ENCODE results near the gene PAN3.

PAN3 gene

GRCh38 chr13:28319528-28319927 lies 181.2 kb downstream of the PAN3 start:
- no peak overlapping the region for H3K4me3 ChIP-seq (replicated peaks; ENCODE audit: insufficient read depth, low read length)
- H3K27ac ChIP-seq (replicated peaks): no peak overlapping the region
- no peak for TF ChIP-seq POLR2AphosphoS5 (IDR thresholded peaks at IDR 0.05; ENCODE audit: low read depth)
- TF ChIP-seq SPI1 (IDR thresholded peaks at IDR 0.05; ENCODE audit: borderline replicate concordance, low read depth): no peak
- TF ChIP-seq CTCF (IDR thresholded peaks at IDR 0.05; ENCODE audit: insufficient read depth, low read length): no peak
- TF ChIP-seq GABPA (IDR thresholded peaks at IDR 0.05; ENCODE audit: low read depth): no peak
- no peak for TF ChIP-seq REST (IDR thresholded peaks at IDR 0.05; ENCODE audit: insufficient replicate concordance, low read depth)
- H3K27me3 ChIP-seq (ENCODE audit: insufficient read depth, poor library complexity, severe bottlenecking): peaks cover 2% of the 10 kb centered on the region
- no peak for DNase-seq (ENCODE audit: low read depth in 1 of 2, low spot score in 1 of 2)

- H3K27me3 ChIP-seq (ENCODE audit: insufficient read depth, poor library complexity, severe bottlenecking): peaks cover 2% of the 10 kb centered on the region
- TF ChIP-seq POLR2AphosphoS5 (IDR thresholded peaks at IDR 0.05; ENCODE audit: low read depth) (no peak), REST (IDR thresholded peaks at IDR 0.05; ENCODE audit: insufficient replicate concordance, low read depth) (no peak)
- DNase-seq (ENCODE audit: low read depth in 1 of 2, low spot score in 1 of 2): no peak
- no peak overlapping the region for H3K4me3 ChIP-seq (replicated peaks; ENCODE audit: insufficient read depth, low read length)
- H3K27ac ChIP-seq (replicated peaks): no peak overlapping the region
Observed at GRCh38 chr13:28320209-28320608, 181.9 kb downstream of the PAN3 start.

DNA sequence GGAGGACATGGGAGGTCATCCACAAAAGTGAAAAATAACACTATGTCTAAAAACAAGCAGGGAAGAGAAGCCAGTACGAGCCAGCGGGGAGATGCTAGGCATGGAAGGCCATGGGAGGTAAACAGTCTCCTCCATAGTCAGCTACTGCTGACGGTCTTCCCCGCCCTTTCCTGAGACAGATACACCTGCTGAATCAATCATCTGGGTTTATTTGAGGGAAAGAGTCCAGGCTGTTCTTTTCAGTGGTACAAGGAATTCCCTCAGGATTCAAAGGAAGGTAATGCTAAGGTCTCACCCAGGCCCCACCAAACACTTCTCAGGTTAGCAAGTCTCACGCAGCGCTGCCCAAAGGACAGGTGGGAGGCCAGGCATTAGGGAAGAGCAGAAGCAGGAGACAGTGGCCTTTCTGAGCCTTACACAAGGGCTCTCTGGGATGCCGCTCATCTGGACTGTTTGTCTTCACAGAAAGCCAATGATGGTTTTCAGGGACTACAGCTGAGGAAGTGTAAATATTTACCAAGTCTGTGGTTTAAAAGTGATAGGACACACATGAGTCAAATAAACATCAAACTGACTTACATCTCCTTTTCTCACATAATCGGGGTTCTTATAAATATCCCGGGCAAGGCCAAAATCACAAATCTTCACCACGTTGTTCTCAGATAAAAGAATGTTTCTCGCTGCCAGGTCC lies 182.7 kb downstream of the PAN3 start:
- TF ChIP-seq GABPA (IDR thresholded peaks at IDR 0.05; ENCODE audit: low read depth): no peak
- TF ChIP-seq CTCF (IDR thresholded peaks at IDR 0.05; ENCODE audit: insufficient read depth, low read length): no peak
- Histone ChIP-seq H3K27ac (replicated peaks) (no peak overlapping the region), H3K4me3 (replicated peaks; ENCODE audit: insufficient read depth, low read length) (no peak overlapping the region), H3K27me3 (ENCODE audit: insufficient read depth, poor library complexity, severe bottlenecking) (peaks cover 2% of the 10 kb centered on the region)
- no peak for DNase-seq (ENCODE audit: low read depth in 1 of 2, low spot score in 1 of 2)

DNA sequence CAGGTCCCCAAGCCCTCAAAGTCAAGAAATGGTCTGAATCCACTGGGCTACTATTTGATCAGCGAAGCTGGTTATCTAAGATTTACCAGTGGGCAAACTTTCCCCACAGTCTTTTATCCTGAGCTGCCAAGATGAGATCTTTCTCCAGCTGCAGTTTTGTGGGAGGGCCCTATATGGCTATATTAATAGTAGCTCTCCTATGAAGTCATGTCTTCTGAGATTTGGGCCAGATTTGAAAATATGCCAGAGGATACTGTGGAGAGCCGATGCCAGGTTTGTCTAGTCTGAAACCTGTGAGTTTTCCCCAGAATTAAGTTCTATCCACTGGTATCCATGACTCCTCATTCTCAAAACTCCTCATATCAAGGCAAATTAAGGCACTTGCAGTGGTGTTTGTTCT lies 183.4 kb downstream of the PAN3 start:
- no peak for TF ChIP-seq GABPA (IDR thresholded peaks at IDR 0.05; ENCODE audit: low read depth)
- TF ChIP-seq POLR2AphosphoS5 (IDR thresholded peaks at IDR 0.05; ENCODE audit: low read depth): no peak
- TF ChIP-seq CTCF (IDR thresholded peaks at IDR 0.05; ENCODE audit: insufficient read depth, low read length): no peak
- no peak for TF ChIP-seq SPI1 (IDR thresholded peaks at IDR 0.05; ENCODE audit: borderline replicate concordance, low read depth)
- TF ChIP-seq REST (IDR thresholded peaks at IDR 0.05; ENCODE audit: insufficient replicate concordance, low read depth): no peak
- Histone ChIP-seq H3K27ac (replicated peaks) (no peak overlapping the region), H3K27me3 (ENCODE audit: insufficient read depth, poor library complexity, severe bottlenecking) (peaks cover 2% of the 10 kb centered on the region), H3K4me3 (replicated peaks; ENCODE audit: insufficient read depth, low read length) (no peak overlapping the region)
- DNase-seq (ENCODE audit: low read depth in 1 of 2, low spot score in 1 of 2): no peak
